ENCODE data around the gene RAB26. TPM values are rescaled to one million over a fixed set of nuclear protein-coding genes. Genes with fewer than 3 reads are reported as not detected.
"Not testable (repeated sequence)": the region's sequence is repeated elsewhere in the genome, so short reads cannot be mapped to it uniquely, and the experiment has no call there.

Gene RAB26
- polyA plus RNA-seq, 4 donors: 11.9 to 31.9 (median 23.7) TPM

GRCh38 chr16:2127630-2128280 lies 20.7 kb upstream of the RAB26 start:
- not testable (repeated sequence) for H3K9me3 ChIP-seq (ENCODE audit: control insufficient read depth in 2 of 2, insufficient read depth in 1 of 2, low read depth in 1 of 2, low read length in 1 of 2); FAIRE-seq; H3K36me3 ChIP-seq (ENCODE audit: control insufficient read depth in 3 of 3, insufficient read depth in 2 of 3, low read depth in 1 of 3, low read length in 3 of 3); H3K4me3 ChIP-seq (ENCODE audit: low read depth in 1 of 3, low read length in 3 of 3); H3K27me3 ChIP-seq (ENCODE audit: control insufficient read depth in 3 of 3, insufficient read depth in 3 of 3, low read length in 3 of 3)
- whole genome bisulfite sequencing, 3 donors: 16 to 28% (median 20%) methylated on average over 3 of the region's 3 CpGs
- Histone ChIP-seq H3K27ac (ENCODE audit: low read depth in 1 of 3, low read length in 2 of 3) (peak overlapping the region in 2 of 3 donors; percentile 62 to 93), H3K4me1 (ENCODE audit: control insufficient read depth in 3 of 3, insufficient read depth in 2 of 3, low read depth in 1 of 3, low read length in 2 of 3) (peaks cover 0 to 29% (median 0%) of the 10 kb centered on the region in 3 donors)
- DNase-seq: peak; percentile 57 to 60

GRCh38 chr16:2129251-2129650 lies 19.2 kb upstream of the RAB26 start:
- peaks cover 0 to 29% (median 0%) of the 10 kb centered on the region in 3 donors for H3K4me1 ChIP-seq (ENCODE audit: control insufficient read depth in 3 of 3, insufficient read depth in 2 of 3, low read depth in 1 of 3, low read length in 2 of 3)
- WGBS, 3 donors: 69 to 79% (median 71%) methylated on average over 9 of the region's 11 CpGs
- H3K27ac ChIP-seq (ENCODE audit: low read depth in 1 of 3, low read length in 2 of 3); H3K36me3 ChIP-seq (ENCODE audit: control insufficient read depth in 3 of 3, insufficient read depth in 2 of 3, low read depth in 1 of 3, low read length in 3 of 3); DNase-seq; H3K9me3 ChIP-seq (ENCODE audit: control insufficient read depth in 2 of 2, insufficient read depth in 1 of 2, low read depth in 1 of 2, low read length in 1 of 2); H3K4me3 ChIP-seq (ENCODE audit: low read depth in 1 of 3, low read length in 3 of 3); H3K27me3 ChIP-seq (ENCODE audit: control insufficient read depth in 3 of 3, insufficient read depth in 3 of 3, low read length in 3 of 3); FAIRE-seq: not testable (repeated sequence)

GRCh38 chr16:2129890-2130447 lies 18.5 kb upstream of the RAB26 start:
- H3K4me3 ChIP-seq (ENCODE audit: low read depth in 1 of 3, low read length in 3 of 3); FAIRE-seq; H3K27me3 ChIP-seq (ENCODE audit: control insufficient read depth in 3 of 3, insufficient read depth in 3 of 3, low read length in 3 of 3); H3K9me3 ChIP-seq (ENCODE audit: control insufficient read depth in 2 of 2, insufficient read depth in 1 of 2, low read depth in 1 of 2, low read length in 1 of 2); H3K27ac ChIP-seq (ENCODE audit: low read depth in 1 of 3, low read length in 2 of 3); DNase-seq; H3K36me3 ChIP-seq (ENCODE audit: control insufficient read depth in 3 of 3, insufficient read depth in 2 of 3, low read depth in 1 of 3, low read length in 3 of 3): not testable (repeated sequence)
- H3K4me1 ChIP-seq (ENCODE audit: control insufficient read depth in 3 of 3, insufficient read depth in 2 of 3, low read depth in 1 of 3, low read length in 2 of 3): peaks cover 0 to 23% (median 0%) of the 10 kb centered on the region in 3 donors
- WGBS, 3 donors: 72 to 87% (median 86%) methylated on average over 22 of the region's 22 CpGs

- FAIRE-seq; H3K4me3 ChIP-seq (ENCODE audit: low read depth in 1 of 3, low read length in 3 of 3); H3K36me3 ChIP-seq (ENCODE audit: control insufficient read depth in 3 of 3, insufficient read depth in 2 of 3, low read depth in 1 of 3, low read length in 3 of 3); H3K4me1 ChIP-seq (ENCODE audit: control insufficient read depth in 3 of 3, insufficient read depth in 2 of 3, low read depth in 1 of 3, low read length in 2 of 3); H3K27ac ChIP-seq (ENCODE audit: low read depth in 1 of 3, low read length in 2 of 3); H3K27me3 ChIP-seq (ENCODE audit: control insufficient read depth in 3 of 3, insufficient read depth in 3 of 3, low read length in 3 of 3); DNase-seq; H3K9me3 ChIP-seq (ENCODE audit: control insufficient read depth in 2 of 2, insufficient read depth in 1 of 2, low read depth in 1 of 2, low read length in 1 of 2): not testable (repeated sequence)
- 64 to 92% (median 80%) methylated on average over 1 to 7 of the region's 12 CpGs for WGBS, 3 donors
Measured at GRCh38 chr16:2133797-2134196, 14.6 kb upstream of the RAB26 start.

GRCh38 chr16:2135071-2135470 lies 13.4 kb upstream of the RAB26 start:
- H3K27me3 ChIP-seq (ENCODE audit: control insufficient read depth in 3 of 3, insufficient read depth in 3 of 3, low read length in 3 of 3); H3K9me3 ChIP-seq (ENCODE audit: control insufficient read depth in 2 of 2, insufficient read depth in 1 of 2, low read depth in 1 of 2, low read length in 1 of 2); DNase-seq; FAIRE-seq; H3K4me1 ChIP-seq (ENCODE audit: control insufficient read depth in 3 of 3, insufficient read depth in 2 of 3, low read depth in 1 of 3, low read length in 2 of 3); H3K36me3 ChIP-seq (ENCODE audit: control insufficient read depth in 3 of 3, insufficient read depth in 2 of 3, low read depth in 1 of 3, low read length in 3 of 3): not testable (repeated sequence)
- 0 to 1% (median 0%) methylated on average over 5 to 36 of the region's 42 CpGs for WGBS, 3 donors
- H3K27ac ChIP-seq (ENCODE audit: low read depth in 1 of 3, low read length in 2 of 3): peak overlapping the region in 2 of 3 donors; percentile 16 to 20
- peak overlapping the region; percentile 41 to 52 (median 43) for H3K4me3 ChIP-seq (ENCODE audit: low read depth in 1 of 3, low read length in 3 of 3)

GRCh38 chr16:2135770-2136490 lies 12.5 kb upstream of the RAB26 start, which contains the start of gene PKD1:
Gene PKD1 (minus strand): TSS chr16:2135898. CDS start chr16:2135689, 209 bp downstream.
- WGBS, 3 donors: 0% methylated on average over 16 to 74 of the region's 81 CpGs
- Histone ChIP-seq H3K27ac (ENCODE audit: low read depth in 1 of 3, low read length in 2 of 3) (peak within 1 kb of the TSS; percentile 20 to 83 (median 53)), H3K4me3 (ENCODE audit: low read depth in 1 of 3, low read length in 3 of 3) (peak within 1 kb of the TSS; percentile 41 to 52 (median 43))
- peak; percentile 90 to 96 for DNase-seq
- H3K27me3 ChIP-seq (ENCODE audit: control insufficient read depth in 3 of 3, insufficient read depth in 3 of 3, low read length in 3 of 3); H3K9me3 ChIP-seq (ENCODE audit: control insufficient read depth in 2 of 2, insufficient read depth in 1 of 2, low read depth in 1 of 2, low read length in 1 of 2); H3K36me3 ChIP-seq (ENCODE audit: control insufficient read depth in 3 of 3, insufficient read depth in 2 of 3, low read depth in 1 of 3, low read length in 3 of 3); H3K4me1 ChIP-seq (ENCODE audit: control insufficient read depth in 3 of 3, insufficient read depth in 2 of 3, low read depth in 1 of 3, low read length in 2 of 3); FAIRE-seq: not testable (repeated sequence)

GRCh38 chr16:2142942-2143877 lies 5.2 kb upstream of the RAB26 start:
- no peak overlapping the region for H3K4me3 ChIP-seq (ENCODE audit: low read depth in 1 of 3, low read length in 3 of 3)
- peak in 1 of 2 donors; percentile 1 for DNase-seq
- 69 to 74% (median 72%) methylated on average over 31 of the region's 31 CpGs for WGBS, 3 donors
- peaks cover 0 to 4% (median 0%) of the 10 kb centered on the region in 3 donors for H3K36me3 ChIP-seq (ENCODE audit: control insufficient read depth in 3 of 3, insufficient read depth in 2 of 3, low read depth in 1 of 3, low read length in 3 of 3)
- FAIRE-seq: no peak
- H3K27ac ChIP-seq (ENCODE audit: low read depth in 1 of 3, low read length in 2 of 3): no peak overlapping the region
- H3K4me1 ChIP-seq (ENCODE audit: control insufficient read depth in 3 of 3, insufficient read depth in 2 of 3, low read depth in 1 of 3, low read length in 2 of 3): peaks cover 0 to 10% (median 3%) of the 10 kb centered on the region in 3 donors
- peaks cover 0 to 2% (median 0%) of the 10 kb centered on the region in 3 donors for H3K27me3 ChIP-seq (ENCODE audit: control insufficient read depth in 3 of 3, insufficient read depth in 3 of 3, low read length in 3 of 3)
- no peaks in the 10 kb centered on the region for H3K9me3 ChIP-seq (ENCODE audit: control insufficient read depth in 2 of 2, insufficient read depth in 1 of 2, low read depth in 1 of 2, low read length in 1 of 2)
